Measurements from ENCODE around the gene GPR161.

GRCh38 chr1:168091063-168091462 is 45.7 kb downstream of the GPR161 start:
- TF ChIP-seq MAX (IDR thresholded peaks at IDR 0.05; ENCODE audit: low read depth, low read length) (no peak), CTCF (IDR thresholded peaks at IDR 0.05; ENCODE audit: low read depth, low read length) (no peak)

Data from NB4 (cell line).